Liver (tissue), 3 donors: ENCODE data around the gene ISCA2.

ENCODE experiments used
- EGR1 ChIP-seq, 2 donors: IDR thresholded peaks; 2 replicates each; pipeline ENCODE4 v1.6.1; 2016 to 2018; ENCODE audit warnings: antibody characterized with exemption in 2 of 2, low read depth in 2 of 2
- GABPA ChIP-seq, 2 donors: IDR thresholded peaks in 1 of 2; conservative IDR thresholded peaks in 1 of 2; 2 replicates each; pipeline ENCODE4 v1.6.1; 2016; ENCODE audit warnings: antibody characterized with exemption in 2 of 2, mild to moderate bottlenecking in 1 of 2, moderate library complexity in 1 of 2
- HNF4A ChIP-seq, 2 donors: conservative IDR thresholded peaks; 2 replicates each; pipeline ENCODE4 v1.6.1; 2016; ENCODE audit warnings: antibody characterized with exemption in 2 of 2, mild to moderate bottlenecking in 2 of 2
- JUND ChIP-seq, 2 donors: IDR thresholded peaks; 2 replicates each; pipeline ENCODE4 v1.6.1; 2016; ENCODE audit warnings: antibody characterized with exemption in 2 of 2
- RAD21 ChIP-seq, 2 donors: IDR thresholded peaks; 2 replicates each; pipeline ENCODE4 v1.6.1; 2016; ENCODE audit warnings: antibody characterized with exemption in 2 of 2, mild to moderate bottlenecking in 2 of 2
- REST ChIP-seq: IDR thresholded peaks from 2 replicates; pipeline ENCODE4 v1.6.1; 2016; ENCODE audit warnings: antibody characterized with exemption, mild to moderate bottlenecking
- RXRA ChIP-seq, 2 donors: IDR thresholded peaks; 2 replicates each; pipeline ENCODE4 v1.6.1; 2017 to 2018; ENCODE audit warnings: antibody characterized with exemption in 2 of 2, mild to moderate bottlenecking in 1 of 2
- TF ChIP-seq, protein P1 (sequence below): fragments of 150-350 bp; IDR thresholded peaks from 2 replicates; pipeline ENCODE4 v1.5.1; 2017; ENCODE audit warnings: improper control_type of control experiment, low read depth, low read length; ENCODE audit not compliant: missing input control
- donor health status: healthy.
- donor health status: healthy.

GRCh38 chr14:74545386-74545785, 51.8 kb downstream of the ISCA2 start:
- TF ChIP-seq, protein P1, sequence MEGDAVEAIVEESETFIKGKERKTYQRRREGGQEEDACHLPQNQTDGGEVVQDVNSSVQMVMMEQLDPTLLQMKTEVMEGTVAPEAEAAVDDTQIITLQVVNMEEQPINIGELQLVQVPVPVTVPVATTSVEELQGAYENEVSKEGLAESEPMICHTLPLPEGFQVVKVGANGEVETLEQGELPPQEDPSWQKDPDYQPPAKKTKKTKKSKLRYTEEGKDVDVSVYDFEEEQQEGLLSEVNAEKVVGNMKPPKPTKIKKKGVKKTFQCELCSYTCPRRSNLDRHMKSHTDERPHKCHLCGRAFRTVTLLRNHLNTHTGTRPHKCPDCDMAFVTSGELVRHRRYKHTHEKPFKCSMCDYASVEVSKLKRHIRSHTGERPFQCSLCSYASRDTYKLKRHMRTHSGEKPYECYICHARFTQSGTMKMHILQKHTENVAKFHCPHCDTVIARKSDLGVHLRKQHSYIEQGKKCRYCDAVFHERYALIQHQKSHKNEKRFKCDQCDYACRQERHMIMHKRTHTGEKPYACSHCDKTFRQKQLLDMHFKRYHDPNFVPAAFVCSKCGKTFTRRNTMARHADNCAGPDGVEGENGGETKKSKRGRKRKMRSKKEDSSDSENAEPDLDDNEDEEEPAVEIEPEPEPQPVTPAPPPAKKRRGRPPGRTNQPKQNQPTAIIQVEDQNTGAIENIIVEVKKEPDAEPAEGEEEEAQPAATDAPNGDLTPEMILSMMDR, result no peak
- no peak for TF ChIP-seq RXRA (IDR thresholded peaks at IDR 0.05)
- TF ChIP-seq JUND (IDR thresholded peaks at IDR 0.05), result no peak
- TF ChIP-seq EGR1 (IDR thresholded peaks at IDR 0.05; ENCODE audit: low read depth in 2 of 2), result no peak
- TF ChIP-seq HNF4A (conservative IDR thresholded peaks at IDR 0.05), result no peak
- TF ChIP-seq REST, result no peak
- TF ChIP-seq GABPA (IDR thresholded peaks at IDR 0.05 in 1 of 2, conservative IDR thresholded peaks at IDR 0.05 in 1 of 2), result no peak
- TF ChIP-seq RAD21 (IDR thresholded peaks at IDR 0.05), result no peak
